ENCODE data around the gene DMPK.

Gene DMPK

DNA sequence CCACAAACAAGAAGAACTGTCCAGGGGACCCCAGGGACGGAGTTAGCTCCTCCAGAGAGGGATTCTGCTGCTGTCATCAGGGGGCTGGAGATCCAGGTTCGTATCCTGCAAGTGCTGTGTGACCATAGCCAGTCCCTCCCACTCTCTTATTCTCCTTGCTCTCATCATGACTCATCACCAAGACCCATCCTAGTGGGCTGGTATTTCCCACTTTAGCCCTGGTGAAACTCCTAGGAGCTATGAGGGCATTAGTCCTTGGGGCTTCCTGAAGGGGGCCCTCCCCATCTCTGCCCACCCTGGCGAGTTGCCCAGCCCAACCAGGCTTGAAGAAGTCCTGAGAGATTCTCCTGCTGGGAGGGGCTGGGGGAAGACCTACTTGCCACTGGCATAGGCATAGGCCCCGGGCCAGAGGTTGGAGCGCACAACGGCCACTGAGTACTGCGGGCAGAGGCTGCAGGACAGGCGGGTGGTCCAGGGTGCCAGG is 17.8 kb upstream of the DMPK start:
- TF ChIP-seq, protein P1, sequence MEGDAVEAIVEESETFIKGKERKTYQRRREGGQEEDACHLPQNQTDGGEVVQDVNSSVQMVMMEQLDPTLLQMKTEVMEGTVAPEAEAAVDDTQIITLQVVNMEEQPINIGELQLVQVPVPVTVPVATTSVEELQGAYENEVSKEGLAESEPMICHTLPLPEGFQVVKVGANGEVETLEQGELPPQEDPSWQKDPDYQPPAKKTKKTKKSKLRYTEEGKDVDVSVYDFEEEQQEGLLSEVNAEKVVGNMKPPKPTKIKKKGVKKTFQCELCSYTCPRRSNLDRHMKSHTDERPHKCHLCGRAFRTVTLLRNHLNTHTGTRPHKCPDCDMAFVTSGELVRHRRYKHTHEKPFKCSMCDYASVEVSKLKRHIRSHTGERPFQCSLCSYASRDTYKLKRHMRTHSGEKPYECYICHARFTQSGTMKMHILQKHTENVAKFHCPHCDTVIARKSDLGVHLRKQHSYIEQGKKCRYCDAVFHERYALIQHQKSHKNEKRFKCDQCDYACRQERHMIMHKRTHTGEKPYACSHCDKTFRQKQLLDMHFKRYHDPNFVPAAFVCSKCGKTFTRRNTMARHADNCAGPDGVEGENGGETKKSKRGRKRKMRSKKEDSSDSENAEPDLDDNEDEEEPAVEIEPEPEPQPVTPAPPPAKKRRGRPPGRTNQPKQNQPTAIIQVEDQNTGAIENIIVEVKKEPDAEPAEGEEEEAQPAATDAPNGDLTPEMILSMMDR (IDR thresholded peaks at IDR 0.05) = no peak

DNA sequence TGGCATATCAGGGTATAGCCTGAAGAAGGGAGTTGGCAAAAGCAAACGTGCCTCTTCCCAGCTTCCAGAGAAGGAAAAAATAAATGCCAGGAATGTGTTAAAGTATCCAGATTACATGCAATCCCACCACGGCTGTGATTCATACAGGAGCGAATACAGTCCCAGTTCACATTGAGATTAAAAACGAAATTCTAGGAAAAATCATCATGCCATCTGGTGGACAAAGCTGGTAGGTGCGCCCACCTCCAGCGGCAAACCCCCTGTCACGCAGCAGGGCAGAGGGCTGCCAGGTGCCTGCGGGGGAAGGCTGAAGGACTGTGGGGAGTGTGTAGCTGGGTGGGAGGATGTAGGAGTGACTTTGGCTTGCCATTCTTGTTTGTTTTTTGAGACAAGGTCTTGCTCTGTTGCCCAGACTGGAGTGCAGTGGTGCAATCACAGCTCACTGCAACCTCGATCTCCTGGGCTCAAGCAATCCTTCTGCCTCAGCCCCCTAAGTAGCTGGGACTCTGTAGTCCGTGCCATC is 16.8 kb upstream of the DMPK start:
- TF ChIP-seq, protein P1 (IDR thresholded peaks at IDR 0.05) = peak; percentile 65

DNA sequence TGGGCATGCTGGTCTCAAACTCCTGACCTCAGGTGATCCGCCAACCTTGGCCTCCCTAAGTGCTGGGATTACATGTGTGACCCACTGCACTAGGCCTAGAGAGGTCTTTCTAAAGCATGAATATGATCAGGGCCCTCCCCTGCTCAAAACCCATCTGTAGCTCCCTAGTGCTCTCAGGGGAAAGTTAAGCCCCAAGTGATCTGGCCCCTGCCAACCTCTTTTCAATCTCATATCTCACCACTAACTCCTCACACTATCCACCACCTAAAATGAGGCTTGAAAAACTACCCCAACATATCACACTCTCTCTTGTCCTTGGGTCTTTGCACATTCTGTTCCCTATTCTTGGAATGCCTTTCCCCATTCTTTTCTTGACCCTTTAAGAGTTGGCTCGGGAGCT is 12.3 kb upstream of the DMPK start:
- TF ChIP-seq, protein P1 (IDR thresholded peaks at IDR 0.05) = no peak

DNA sequence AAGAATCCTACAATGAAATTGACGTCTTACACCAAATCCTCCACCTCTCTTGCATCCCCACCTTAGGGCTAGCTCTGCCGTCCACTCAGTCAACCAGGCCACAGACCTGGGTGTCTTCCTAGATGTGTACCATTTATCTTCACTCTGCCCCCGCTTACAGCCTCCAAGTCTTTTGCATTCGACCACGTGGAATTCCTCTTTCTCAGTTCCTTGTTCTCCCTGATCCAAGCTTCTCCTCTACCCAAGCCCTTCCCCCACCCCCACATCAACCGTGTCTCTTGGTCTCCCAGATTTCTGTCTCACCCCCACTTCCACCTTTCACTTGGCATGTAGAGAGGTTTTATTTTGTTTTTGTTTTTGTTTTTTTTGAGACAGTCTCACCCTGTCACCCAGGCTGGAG is 11.6 kb upstream of the DMPK start:
- TF ChIP-seq, protein P1 (IDR thresholded peaks at IDR 0.05) = no peak

DNA sequence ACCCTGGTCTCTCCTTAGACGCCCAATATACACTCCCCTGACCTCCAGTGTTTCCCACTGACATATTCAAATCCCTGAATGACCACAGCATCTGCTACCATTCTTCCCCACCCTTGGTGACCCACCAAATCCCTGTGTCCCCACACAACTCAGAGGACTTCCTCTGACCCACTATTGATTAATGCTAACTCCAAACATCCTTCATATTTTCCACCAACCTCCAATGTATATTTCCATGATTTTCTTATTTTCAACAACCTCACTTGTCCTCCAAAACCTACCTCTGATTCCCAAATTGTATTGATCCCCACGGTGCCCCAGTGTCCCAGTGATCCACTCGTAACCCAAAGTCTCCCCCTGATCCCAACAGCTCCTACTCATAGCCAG is 10.9 kb upstream of the DMPK start:
- TF ChIP-seq, protein P1 (IDR thresholded peaks at IDR 0.05) = no peak

DNA sequence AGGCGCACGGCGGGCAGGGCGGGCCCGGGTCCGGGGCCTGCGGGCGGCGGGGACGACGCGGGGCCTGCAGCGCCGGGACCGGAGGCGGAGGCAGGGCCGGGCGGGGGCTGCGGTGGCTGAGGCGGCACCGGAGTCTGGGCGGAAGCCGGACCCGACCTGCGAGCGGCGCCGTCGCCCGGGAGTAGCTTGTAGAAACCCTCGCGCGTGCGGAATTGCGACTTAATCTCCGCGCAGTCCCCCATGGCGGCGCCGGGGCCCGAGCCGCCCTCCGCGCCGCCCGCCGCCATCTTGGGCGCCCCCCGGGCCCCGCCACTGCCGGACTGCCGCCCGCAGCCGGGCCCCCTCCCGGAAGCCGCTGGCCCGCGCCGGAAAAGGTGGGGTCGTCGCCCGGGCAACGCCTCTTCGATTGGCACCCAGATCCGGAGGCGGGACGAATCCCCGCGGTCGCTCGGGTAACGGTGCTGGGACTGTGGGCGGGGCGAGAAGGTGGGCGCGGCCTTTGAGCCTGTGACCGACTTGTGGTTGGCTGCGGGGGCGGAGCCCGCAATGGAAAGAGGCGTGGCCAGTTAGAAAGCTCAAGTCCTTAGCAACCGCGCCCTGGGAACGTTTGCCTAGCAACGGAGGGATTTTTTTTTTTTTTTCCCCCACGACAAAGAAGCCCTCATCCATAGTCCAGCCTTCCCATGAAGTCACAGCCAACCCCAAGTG is 10.3 kb upstream of the DMPK start, which contains the start of gene DMWD:
DMWD (minus strand) TSS at position 376 of the 708 bp plus-strand sequence; CDS start at position 287, 89 bp downstream.
- TF ChIP-seq, protein P1 (IDR thresholded peaks at IDR 0.05) = no peak

DNA sequence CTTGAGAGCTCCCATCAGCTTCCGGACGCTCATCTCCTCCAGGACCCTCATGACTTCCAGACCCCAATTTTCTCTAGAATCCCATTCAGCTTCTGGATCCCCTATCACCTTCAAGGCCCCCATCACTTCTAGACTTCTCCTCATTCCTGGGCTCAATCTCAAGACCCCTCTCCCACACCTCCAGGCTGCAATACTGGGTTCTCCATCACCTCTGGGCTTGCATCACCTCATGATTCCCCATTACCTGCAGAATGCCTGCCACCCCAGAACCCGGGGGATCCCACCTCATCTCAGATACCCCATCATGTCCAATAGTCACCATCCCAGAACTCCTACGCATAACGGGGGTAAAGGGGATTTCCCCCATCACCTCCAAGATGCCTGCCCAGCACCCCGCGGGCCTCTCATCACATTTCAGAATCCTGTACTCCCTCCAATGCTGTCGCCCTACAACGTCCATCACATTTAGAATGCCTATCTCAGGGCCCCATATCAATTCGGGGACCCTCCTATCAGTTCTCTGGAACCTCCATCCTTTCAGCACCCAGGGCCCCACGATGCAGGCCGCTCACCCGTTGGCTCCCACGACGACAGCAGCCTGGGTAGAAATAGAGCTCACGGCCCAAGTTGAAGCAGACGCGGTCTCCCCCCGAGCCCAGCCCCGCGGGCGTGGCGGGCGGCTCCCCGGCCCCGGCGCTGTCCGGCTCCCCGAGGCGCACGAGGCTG is 9.6 kb upstream of the DMPK start:
- TF ChIP-seq, protein P1 (IDR thresholded peaks at IDR 0.05) = no peak
